HG02943 (cell line): ENCODE data around the gene INSR.
A peak's percentile ranks its signal among the peaks of the same experiment; 100 is the strongest.

Experiments used
- ATAC-seq: cut with Tn5 transposase; IDR thresholded peaks from one replicate; pipeline ENCODE4 v1.9.1; 2021; ENCODE audit warnings: mild to moderate bottlenecking, low read depth, moderate library complexity; ENCODE audit not compliant: unreplicated experiment

Gene INSR

DNA sequence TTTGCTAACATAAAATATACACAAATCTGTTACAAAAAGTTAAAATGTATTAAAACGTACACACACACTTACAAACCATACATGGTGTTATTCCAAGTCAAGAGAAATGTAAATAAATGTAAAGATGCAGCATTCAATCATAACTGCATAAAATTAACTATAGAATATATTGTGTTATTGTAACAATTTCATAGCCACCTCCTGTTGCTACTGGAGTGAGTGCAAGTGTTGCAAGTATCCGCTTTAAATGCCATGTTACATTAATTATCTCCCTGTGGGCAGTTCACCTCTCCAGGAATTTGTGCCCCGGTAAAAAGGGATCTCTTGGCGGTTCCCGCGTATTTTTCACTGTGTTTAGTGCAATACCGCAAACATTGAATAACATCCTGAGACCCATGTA lies 3.5 kb upstream of the INSR start:
- ATAC-seq: no peak

DNA sequence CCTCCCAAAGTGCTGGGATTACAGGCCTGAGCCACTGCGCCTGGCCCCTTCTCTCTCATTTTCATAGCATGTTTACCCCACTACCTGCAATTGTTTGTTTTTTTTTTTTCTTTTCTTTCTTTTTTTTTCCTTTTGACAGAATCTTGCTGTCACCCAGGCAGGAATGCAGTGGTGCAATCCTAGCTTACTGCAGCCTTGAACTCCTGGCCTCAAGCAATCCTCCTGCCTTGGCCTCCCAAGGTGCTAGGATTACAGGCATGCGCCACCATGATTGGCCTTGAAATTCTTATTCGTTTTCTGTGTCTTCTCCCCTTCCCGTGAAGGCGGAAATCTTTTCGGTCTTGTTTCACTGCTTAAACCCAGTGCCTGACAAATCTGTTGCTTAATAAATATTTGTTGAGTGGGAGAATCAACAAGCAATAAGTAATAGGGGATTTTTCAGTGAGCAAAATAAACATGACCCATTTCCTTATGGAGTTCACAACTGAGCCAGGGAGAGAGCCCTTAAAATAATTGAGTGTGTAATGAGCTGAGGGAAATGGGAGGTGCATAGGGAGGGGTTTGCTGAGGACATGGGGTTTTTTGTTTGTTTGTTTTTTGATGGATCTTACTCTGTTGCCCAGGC lies 1.8 kb upstream of the INSR start:
- ATAC-seq: no peak

DNA sequence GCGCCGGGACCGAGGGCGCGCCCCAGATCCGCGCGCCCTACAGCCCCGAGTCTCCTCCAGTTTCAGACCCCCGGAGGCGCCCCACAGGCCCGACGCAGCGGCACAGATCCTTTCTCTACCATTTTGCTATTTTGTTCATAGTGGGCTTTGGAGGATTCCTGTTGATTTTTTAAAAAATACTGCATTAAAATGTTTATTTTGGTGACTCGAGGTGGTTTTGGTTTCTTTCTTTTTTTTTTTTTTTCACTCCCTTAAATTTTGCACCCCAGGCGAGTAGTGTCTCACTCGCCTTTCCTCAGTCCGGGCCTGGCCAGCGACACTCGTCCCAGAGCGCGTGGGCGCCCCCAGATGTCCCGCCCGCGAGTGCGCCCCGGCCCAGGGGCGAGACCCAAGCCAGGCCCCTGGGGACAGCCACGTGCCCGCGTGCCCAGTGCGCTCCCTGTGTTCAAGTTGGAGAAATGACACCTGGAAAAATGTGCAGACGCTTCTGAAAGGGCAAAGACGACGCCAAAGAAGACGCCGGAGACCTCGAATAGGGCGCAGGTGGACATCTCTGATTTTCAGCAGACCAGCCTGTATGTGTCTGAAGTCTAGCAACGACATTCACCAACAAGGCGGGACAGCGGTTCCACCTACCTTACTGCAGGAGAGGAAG lies 471 bp upstream of the INSR start:
- no peak for ATAC-seq

DNA sequence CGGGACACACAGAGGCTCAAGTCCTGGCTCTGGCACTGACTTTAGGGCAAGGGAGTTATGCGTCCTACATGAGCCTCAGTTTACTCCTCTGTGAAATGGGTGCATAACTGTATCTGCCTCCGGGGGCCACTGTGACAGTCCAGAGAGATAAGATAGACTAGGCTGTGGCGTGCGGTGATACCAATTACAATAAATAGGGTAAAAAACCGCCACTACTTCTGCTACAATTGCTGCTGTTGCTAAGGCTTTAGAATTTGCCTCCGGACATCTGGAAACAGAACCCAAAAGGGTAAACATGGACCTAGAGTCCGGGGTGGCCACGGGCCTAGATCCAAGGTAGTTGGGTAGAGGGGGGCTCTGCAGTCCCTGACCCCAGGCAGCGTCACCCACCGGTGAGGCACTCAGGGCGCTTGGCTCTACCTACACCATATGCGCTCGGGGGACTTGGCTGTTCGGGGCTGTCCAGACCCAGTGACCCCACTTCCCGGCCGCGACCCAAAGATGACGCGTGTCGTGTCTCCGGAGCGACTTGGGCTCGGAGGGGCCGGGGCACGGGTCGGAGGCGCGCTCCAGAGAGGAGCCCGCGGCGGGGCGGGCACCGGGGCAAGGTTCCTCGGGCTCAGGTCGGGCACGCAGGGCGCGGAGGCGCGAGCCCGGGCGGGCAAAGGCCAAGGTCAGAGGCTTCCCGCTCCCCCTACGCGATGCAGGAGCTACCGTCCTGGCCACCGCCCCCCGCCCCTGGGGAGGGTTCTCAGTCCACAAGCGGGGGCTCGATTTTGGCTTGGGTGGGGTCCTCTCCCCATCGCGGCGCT lies 1.1 kb downstream of the INSR start:
- peak; percentile 19 for ATAC-seq

DNA sequence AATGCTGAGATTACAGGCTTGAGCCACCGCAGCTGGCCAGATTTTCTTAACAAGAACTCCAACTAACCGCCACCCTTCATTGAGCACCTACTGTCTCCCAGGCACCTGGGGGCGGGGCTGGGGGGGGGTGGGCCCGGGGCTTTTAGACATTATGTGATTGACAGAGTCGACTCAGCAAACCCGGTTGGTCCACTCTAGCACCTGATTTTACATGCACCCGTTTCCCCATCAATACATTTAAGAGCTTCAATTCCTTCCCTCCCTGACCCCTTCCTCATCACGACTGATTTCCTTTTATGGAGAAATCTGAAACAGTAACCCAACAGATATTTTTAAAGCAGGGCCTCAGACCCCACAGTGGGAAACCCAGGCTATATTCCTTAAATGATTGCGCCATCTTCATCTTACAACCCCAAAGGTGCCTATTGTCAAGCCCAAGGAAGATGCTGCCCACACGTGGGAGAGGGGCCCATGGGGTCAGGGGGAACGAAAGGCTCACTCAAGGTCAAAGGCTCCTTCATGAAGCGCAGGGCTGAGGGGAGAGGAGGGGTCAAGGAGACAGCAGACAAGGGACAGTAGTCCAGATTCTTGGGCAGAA lies 1.8 kb downstream of the INSR start:
- ATAC-seq: no peak

DNA sequence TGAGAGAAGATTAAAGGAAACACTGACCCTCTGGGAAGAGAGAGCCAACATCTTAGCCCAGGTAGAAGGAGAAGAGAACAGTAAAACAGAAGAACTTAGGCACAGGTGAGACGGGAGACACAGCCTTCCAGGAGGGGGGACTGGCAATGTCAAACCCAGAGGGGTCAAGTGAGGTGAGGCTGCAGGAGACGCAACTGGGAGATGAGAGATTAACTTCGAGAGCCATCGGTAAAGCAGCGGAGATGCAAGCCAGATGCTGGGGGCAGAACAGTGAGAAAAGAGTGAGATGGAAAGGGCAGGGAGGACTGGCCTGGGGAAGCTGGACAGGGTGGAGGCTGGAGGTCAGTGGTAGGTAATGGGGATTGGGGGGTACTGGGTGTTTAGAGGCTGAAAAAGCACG lies 5.2 kb downstream of the INSR start:
- no peak for ATAC-seq

DNA sequence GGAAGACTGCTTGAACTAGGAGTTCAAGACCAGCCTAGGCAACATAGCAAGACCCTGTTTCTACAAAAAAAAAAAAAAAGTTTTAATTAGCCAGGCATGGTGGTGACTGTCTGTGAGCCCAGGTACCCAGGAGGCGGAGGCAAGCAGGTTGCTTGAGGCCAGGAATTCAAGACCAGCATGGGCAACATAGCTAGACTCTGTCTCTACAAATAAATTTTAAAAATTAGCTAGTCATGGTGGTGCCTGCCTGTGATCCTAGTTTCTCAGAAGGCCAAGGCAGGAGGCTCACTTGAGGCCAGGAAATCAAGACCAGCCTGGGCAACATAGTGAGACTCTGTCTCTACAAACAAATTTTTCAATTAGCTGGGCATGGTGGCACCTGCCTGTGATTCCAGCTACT lies 6.1 kb downstream of the INSR start:
- ATAC-seq: no peak

DNA sequence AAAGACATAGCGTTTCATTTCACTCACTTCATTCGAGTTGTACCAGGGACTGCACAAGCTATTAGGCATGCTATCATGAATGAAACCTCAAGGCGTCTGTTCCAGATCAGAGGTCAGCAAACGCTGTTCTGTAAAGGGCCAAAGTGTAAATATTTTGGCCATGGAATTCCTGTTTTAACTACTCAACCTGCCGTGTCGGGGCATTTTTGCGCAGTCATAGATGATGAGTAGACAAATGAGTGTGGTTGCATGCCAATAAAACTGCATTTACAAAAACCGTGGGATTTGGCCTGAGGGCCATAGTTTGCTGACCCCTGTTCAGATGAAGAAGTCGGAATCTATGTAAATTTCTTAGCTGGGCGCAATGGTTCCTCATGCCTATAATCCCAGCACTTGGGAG lies 6.5 kb downstream of the INSR start:
- no peak for ATAC-seq

DNA sequence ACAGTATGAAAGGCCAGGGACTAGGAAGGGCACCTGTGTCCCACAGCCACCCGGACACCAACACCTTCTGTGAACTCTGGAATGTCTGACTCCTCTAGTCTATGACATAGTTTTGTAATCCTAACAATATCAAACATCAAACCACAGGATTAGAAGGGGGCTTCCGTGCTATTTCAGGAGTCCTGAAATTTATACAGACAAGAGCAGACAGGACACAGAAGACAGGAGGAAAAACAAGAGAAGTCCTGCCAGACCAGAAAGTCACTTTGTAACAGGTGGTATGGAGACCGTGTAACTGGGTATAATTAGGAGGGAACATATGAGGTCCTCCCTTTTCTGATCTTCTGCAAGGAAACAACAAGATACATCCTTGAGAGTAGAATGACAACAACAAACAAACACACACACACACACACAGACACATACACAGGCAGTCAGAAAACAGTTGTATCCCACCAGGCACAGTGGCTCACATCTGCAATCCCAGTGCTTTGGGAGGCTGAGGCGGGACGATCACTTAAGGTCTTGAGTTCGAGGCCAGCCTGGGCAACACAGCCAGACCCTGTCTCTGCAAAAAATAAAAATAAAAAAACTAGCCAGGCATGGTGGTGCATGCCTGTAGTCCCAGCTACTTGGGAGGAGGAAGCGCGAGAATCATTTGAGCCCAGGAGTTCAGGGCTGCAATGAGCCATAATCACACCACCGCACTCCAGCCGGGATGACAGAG lies 13.1 kb downstream of the INSR start:
- ATAC-seq: no peak

DNA sequence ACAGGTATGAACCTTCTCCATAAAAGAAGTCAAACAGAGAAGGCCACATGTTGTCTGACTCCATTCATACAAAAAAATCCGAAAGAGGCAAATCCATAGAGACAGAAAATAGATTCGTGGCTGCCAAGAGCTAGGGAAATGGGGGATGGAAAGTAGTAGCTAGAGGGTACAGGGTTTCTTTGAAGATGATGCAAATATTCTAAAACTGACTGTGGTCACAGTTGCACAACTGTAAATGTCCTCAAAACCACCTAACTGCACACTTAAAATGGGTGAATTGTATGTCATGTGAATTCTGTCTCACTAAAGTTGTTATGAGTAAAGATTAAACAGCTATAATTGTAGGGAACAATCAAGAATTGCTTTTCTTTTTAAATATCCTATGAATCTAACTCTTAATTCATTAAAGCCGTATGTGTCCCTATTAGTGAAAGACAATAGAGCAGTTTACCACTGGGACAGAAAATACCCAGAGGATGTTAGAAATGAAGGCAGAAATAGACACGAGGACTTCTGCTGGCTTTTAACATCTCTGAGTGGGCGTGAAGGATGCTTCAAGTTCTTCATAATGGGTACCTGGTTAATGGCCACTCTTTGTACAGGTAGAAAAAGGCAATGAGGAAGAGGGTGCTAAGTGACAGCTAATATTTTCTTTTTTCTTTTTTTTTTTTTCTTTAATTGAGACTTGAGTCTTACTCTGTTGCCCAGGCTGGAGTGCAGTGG lies 21.2 kb downstream of the INSR start:
- no peak for ATAC-seq

DNA sequence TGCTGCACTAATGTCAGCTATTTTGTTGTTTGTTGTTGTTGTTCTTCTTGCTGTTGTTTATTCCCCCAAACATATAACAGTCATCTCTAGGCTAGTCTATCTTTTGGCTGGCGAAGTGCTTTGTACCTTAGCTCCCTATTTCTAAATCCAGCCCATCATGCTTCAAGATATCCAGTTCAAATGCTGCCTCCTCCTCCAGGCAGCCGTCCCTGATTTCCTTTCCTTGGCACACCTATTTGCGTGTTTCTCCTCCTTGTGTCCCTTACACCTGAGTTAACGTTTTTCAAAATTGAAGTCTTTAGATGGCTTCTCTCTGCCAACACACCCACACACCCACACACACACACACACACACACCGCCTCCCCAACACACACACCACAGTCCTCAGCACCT lies 25.5 kb downstream of the INSR start:
- no peak for ATAC-seq

DNA sequence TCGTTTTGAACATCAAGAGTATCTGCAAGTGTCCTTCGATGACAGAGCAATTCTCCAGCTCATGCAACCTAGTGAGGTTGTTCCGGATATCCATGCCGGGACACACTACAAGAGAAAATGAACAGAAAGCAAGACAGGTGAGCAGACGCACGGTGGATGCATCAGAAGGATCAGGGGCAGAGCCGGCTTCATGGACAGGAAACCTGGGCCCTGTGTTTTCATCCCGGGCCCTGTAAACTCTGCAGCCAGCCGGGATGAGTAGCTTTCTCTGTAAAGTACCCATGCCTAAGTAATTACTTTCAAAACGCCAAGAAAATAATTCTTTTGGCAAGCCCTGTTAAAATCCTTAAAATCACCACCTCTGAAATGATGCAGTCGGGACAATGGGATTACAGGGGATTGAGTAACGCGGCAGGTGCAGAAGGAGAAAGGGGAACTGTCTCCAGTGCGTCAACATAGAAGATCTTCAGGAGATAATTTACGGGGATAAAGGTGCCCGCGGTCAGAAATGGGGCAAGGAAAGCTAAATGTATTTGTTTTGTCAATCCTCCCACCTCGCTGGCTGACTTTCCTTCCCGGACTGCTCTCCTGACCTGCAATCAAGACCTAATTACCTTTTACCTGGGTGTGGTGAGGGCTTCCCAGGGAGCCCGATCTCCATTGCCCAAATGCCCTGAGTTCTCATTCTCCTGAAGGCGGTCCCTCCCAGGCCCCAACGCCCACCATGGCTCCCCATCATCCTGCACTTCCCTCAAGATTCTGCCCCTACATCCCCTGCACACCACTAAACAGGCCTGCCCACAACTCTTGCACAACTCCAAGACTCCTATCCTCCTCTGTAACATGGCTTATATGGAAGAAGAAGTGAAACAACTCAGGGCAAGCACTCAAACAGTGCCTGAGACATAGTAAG lies 26.2 kb downstream of the INSR start:
- ATAC-seq: no peak

DNA sequence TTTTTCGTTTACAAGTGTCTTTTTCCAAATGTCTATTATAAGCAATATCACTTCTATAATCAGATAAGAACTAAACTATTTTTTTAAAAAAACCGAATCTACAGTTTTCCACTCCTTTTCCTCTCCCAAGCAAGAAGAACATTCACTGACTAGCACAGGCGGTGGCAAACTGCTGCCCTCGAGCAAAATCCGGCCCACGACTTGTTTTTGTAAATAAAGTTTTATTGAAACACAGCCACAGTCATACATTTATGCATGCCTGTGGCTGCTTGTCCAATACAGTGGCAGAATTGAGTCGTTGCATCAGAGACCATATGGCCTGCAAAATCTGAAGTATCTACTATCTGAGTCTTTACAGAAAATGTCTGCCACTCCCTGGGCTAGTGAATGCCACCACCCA lies 27.4 kb downstream of the INSR start:
- no peak for ATAC-seq

DNA sequence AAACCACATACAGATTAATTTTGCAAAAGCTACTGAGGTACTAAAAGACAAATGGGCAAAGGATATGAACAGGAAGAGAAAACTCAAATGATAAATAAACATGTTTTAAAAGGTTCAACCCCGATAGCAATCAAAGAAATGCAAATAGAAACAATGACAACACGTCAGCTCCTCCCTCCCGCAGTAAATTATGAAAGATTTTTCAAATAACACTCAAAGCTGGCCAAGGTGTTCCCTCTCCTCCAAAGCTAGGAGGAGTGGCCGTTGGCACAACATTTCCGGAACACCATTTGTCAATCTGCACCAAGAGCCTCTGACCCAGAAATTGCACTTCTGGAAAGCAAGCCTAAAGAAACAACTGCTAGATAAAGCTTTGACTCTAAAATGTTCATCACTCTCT lies 28.3 kb downstream of the INSR start:
- ATAC-seq: no peak

DNA sequence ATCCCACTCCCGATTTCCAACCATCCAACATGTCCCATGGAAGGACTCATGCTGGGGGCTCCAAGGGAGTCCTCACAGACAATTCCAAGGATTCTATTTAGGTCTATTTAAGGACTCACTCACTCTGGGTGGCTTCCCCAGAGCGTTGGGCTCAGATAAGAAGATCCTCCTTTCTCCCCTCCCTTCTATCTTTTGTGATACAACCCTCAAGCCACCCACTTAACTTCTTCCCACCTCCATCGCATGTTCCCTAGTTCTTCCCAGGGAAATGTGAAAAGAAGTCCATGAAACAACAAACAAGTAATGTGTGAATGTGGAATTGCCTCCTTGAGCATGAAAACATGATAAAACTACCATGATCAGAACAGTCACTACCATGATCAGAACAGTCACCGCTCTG lies 29.4 kb downstream of the INSR start:
- no peak for ATAC-seq

DNA sequence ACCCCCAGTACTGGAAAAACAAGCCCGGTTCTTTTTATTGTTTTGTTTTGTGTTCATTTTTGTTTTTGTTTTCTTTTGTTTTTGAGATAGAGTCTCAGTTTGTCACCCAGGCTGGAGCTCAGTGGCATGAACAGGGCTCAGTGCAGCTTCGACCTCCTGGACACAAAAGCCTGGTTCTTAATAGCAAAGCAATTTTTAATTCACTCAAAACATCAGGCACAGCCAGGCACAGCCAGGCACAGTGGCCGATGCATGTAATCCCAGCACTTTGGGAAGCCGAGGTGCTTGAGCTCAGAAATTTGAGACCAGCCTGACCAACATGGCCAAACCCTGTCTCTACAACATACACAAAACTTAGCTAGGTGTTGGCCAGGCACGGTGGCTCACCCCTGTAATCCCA lies 30.7 kb downstream of the INSR start:
- no peak for ATAC-seq

DNA sequence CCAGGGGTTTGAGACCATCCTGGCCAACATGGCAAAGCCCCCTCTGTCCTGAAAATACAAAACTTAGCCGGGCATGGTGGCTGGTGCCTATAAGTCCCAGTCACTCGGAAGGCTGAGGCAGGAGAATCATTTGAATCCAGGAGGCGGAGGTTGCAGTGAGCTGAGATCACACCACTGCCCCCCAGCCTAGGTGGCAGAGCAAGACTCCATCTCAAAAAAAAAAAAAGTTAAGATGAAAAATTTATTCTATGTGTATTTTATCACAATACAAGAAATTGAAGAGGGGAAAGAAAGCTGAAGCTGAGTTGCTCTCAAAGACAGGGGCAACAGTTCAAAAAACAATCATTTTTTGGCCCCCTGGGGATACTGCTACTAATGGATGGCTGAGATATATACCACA lies 31.1 kb downstream of the INSR start:
- no peak for ATAC-seq

DNA sequence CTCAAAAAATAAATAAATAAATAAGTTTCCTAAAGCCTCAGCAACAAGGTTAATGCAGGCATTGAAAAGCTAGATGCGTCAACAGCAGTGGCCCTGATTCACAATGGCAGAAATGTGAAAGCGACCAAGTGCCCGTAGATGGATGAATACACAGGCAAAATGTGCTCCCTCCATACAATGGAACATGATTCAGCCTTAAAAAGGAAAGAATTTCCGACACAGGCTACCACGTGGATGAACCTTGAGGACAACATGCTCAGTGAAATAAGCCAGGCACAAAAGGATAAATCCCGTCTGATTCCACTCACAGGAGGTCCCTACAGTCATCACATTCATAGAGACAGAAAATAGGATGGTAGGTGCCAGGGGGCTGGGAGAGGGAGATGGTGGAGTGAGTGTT lies 31.7 kb downstream of the INSR start:
- ATAC-seq: no peak

DNA sequence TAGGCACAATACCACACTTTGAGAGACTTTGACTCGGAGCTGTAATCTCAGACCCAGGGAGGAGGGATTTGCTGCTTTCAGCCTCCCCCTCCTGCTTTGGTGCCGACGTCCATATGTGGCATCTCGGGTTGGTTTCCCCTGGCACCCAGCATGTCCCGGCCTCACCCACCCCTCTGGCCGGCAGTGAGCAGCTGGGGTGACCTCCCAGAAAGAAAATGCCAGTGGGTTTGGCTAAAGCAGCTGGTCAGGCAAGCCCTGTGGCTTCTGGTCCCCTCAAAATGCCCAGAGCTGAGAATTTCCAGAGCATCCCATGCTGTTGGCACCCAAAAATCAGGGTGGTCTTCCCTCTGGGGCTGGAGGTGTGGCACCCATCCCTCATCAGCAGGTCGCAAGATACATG lies 34.1 kb downstream of the INSR start:
- ATAC-seq: no peak
